GM18951 (cell line): ENCODE data around the gene PFKM.
"Not testable (repeated sequence)": the region's sequence is repeated elsewhere in the genome, so short reads cannot be mapped to it uniquely, and the experiment has no call there.

Experiments
- POLR2A ChIP-seq: IDR thresholded peaks from 4 replicates; pipeline ENCODE4 v1.6.1; 2011; ENCODE audit warnings: mild to moderate bottlenecking; ENCODE audit not compliant: insufficient read length, insufficient read depth; ENCODE audit errors: extremely low read depth
- in situ Hi-C: fragments of 300-500 bp; cut with MboI; formaldehyde crosslinking; loops from one replicate; pipeline ENCODE4 v1.12.0; 2022; ENCODE audit warnings: low sequenced_read_pairs, mixed read lengths, inconsistent platforms; ENCODE audit not compliant: unreplicated experiment

PFKM gene

DNA sequence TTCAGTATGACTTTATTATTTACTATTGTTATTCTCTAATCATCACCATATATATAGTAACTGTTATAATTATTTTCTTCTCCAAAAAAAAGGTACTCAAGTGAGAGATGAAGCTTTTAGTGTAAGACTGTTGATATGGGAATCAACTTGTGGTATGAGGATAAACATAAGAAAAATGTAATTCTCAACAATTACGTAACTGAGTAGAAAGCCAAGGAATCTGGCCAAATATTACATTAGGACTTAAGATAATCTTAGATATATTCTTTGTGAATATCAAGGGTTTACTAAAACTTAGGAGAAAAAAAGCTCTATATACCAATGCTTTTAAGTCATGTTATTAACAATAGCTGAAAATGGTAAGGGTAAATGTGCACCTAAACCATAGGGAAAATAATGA, 26.6 kb upstream of the PFKM start:
- in situ Hi-C loops: no loop called here

GRCh38 chr12:48104531-48104930, 14.6 kb upstream of the PFKM start:
- in situ Hi-C loops: no loop called here
- TF ChIP-seq POLR2A: no peak

More for the DNA sequence above, 26.6 kb upstream of the PFKM start:
- no peak for TF ChIP-seq POLR2A

- in situ Hi-C loops: no loop called here
- no peak for TF ChIP-seq POLR2A
Observed at GRCh38 chr12:48105321-48105866, 13.8 kb upstream of the PFKM start.

- TF ChIP-seq POLR2A: peak; percentile 59
- in situ Hi-C loops: no loop called here
Observed at GRCh38 chr12:48105867-48106680, 13.1 kb upstream of the PFKM start, which contains the start of gene SENP1. TSS of gene SENP1 (minus strand) at chr12:48106079. CDS start at chr12:48101472, 4,607 bp downstream.

GRCh38 chr12:48106681-48107613, 12.2 kb upstream of the PFKM start:
- in situ Hi-C loops: no loop called here
- no peak for TF ChIP-seq POLR2A

DNA sequence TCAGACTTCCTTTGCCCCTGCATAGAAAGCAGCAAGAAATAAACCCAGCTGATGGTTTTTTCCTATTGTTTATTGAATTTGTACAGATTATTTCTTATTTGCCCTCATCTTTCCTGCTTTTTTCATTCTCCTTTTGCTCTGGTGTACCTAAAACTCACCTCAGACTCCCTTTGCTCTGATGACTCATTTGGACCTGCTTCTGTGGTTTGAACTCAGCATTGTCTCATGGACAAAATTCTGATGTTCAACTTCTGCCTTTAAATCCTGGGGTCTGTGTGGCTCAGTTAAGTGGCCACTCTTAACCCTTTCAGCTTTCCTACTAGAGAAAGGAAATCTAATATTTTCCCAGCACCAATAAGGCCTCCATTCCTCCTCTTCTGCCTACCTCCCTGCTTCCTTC, 9.7 kb upstream of the PFKM start:
- TF ChIP-seq POLR2A: no peak
- in situ Hi-C loops: no loop called here

- in situ Hi-C loops: no loop called here
- TF ChIP-seq POLR2A: no peak
Observed at GRCh38 chr12:48110691-48111311, 8.4 kb upstream of the PFKM start.

- in situ Hi-C loops: not testable (repeated sequence)
Observed at GRCh38 chr12:48111312-48111693, 7.9 kb upstream of the PFKM start.

GRCh38 chr12:48115957-48116356, 3.2 kb upstream of the PFKM start:
- in situ Hi-C loops: no loop called here
- TF ChIP-seq POLR2A: no peak

DNA sequence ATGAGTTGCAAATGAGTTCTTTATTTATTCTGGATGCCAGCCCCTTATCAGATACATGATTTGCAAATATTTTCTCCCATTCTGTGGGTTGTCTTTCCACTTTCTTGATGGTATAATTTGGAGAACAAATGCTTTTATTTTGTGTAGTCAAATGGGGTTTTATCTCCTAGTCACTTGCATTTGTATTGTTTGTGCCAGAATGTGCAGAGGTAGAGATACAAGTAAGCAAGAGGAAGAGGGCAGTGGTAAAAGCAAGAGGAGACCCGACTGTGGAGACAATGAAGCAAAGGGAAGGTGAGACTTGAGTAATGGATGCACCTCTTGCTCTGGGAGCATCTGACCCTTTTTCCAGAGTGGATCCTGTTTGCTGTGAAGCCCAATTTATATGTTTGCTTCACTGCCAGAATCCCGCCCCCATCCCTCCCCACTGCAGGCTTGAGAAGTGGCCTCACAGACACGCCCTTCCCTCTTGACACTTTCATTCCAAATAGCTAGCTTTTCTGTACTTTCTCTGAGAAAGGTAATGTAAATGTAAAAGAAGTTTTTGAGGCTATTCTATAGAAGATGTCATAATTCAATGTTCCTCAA, 786 bp upstream of the PFKM start:
- in situ Hi-C loops: no loop called here
- no peak for TF ChIP-seq POLR2A

- in situ Hi-C loops: no loop called here
Observed at GRCh38 chr12:48119834-48120195, 651 bp downstream of the PFKM start.

GRCh38 chr12:48121522-48121921, 2.4 kb downstream of the PFKM start:
- no peak for TF ChIP-seq POLR2A
- in situ Hi-C loops: no loop called here

More at GRCh38 chr12:48119834-48120195, 651 bp downstream of the PFKM start:
- no peak for TF ChIP-seq POLR2A
